Measurements from ENCODE around the gene ARID3C.
A peak's percentile ranks its signal among the peaks of the same experiment; 100 is the strongest.

ARID3C gene, protein sequence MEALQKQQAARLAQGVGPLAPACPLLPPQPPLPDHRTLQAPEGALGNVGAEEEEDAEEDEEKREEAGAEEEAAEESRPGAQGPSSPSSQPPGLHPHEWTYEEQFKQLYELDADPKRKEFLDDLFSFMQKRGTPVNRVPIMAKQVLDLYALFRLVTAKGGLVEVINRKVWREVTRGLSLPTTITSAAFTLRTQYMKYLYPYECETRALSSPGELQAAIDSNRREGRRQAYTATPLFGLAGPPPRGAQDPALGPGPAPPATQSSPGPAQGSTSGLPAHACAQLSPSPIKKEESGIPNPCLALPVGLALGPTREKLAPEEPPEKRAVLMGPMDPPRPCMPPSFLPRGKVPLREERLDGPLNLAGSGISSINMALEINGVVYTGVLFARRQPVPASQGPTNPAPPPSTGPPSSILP

DNA sequence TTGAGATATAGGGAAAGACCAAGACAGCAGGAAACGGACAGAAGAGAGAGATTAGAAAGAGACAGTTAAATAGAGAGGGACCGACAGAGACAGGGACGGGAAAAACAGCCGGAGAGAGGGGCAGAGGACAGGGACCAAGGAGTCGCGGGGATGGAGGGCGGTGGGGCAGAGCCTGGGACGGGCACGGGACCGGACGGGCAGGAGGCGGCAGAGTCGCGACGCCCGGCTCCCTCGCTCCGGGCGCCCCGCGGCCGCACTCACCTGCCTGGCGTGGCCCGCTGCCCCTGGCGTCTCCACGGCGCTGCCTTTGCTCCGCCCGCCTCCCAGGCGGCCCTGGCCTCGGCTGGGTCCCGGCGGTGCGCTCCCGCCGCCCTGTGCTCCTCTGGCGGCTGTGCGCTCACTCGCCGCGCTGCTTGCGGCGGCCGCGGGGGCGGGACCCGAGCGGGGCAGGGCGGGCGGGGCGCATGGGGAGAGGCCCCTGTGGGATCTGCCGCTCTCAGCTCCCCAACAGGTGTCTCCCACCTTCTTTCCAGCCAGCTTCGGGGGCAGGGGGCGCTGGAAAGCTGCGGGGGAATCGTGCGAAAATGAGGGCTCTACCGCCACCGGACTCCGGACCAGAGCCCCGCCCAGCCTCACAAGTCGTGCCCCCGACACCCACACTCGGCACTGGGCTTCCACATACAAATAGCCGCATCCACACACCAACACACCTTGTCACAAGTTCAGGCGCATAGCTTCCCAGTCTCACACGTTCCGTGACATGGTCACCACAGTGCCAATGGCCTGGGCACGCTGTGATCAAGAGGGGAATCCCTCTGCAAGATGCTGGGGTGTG, at the start of gene ARID3C:
TSS of gene ARID3C (minus strand) at position 411 of the 835 bp plus-strand sequence. CDS start 1,052 bp downstream, outside the sequence.
- peak; percentile 46 for DNase-seq (ENCODE audit: low spot score)

DNA sequence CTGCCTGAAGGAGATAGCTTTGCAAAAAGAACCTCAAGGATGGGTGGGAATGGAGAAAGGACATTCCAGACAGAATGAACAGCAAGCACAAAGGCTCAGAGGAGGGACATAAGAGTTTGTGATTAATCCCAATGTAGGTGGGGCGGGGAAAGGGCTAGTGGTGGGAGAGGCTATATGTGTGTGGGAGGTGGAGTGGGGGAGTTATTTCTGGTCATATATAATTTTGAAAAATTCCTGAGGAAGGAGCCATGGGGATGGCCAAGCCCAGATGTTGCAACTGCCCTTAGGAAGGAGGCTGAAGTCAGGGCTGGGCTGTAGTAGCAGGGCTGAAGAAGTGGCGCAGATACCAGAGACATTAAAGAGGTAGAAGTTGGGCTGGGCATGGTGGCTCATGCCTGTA, 47.0 kb upstream of the ARID3C start:
- DNase-seq (ENCODE audit: low spot score) = no peak

DNA sequence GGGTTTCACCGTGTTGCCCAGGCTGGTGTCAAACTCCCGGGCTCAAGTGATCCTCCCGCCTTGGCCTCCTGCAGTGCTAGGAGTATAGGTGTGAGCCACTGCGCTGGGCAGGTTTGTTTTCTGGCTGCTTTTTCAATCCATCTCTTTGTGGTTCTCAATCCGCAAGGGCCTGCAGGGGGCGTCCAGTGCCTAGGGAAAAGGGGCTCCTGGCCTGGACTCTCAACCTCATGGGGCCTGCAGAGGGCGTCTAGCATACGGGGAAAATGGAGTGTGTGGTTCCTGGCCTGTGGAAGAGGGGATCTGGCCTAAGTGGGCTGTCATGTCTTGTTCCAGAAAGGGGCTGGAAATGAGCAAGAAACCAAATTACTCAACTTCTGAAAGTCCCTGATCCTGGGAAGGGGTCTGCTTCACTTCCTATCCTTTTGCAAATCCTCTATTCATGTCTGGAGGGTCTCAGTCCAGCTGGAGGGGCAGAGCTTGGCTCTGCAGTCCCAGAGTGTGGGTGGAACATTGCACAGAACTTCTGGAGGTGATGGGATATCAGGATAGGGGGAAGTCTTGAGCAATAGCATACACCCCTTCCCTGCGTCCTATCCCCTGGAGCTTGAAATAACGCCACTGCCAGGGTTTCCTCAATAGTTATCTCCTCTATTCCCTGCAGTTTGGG, 46.3 kb upstream of the ARID3C start:
- DNase-seq (ENCODE audit: low spot score) = peak; percentile 75

DNA sequence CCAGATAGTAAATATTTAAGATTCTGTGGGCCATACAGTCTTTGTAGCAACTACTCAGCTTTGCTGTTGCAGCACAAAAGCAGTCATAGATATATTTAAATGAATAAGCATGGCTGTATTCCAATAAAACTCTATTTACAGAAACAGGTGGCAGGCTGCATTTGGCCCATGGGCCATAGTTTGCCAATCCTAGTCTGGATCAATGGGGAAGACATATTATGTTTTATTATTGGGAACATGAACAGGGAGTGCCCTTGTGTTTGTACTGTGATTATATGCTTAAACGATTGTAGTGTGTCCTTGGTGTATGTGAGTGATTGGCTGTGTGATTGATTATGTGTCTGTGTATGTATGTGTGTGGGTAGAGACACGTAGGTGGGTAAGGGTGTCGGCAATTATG, 45.6 kb upstream of the ARID3C start:
- DNase-seq (ENCODE audit: low spot score) = no peak

DNA sequence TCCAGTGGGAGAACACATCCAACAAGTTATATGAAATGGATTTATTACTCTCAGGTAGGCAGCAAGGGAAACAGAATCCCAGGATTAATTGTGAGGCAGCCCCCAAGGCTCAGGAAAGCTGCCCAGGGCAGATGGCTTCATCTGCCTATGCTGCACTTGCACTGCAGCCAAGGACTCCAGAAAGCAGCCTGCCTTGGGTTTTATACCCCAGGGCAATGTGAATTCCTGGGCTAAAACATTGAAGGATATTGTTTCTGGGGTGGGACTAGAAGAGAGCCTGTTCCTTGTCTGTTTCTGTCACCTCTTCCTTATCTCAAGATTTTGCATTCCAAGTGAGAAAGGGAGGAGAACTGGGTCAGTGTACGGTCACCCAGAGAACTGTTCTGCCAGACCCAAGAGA, 42.4 kb upstream of the ARID3C start:
- no peak for DNase-seq (ENCODE audit: low spot score)

DNA sequence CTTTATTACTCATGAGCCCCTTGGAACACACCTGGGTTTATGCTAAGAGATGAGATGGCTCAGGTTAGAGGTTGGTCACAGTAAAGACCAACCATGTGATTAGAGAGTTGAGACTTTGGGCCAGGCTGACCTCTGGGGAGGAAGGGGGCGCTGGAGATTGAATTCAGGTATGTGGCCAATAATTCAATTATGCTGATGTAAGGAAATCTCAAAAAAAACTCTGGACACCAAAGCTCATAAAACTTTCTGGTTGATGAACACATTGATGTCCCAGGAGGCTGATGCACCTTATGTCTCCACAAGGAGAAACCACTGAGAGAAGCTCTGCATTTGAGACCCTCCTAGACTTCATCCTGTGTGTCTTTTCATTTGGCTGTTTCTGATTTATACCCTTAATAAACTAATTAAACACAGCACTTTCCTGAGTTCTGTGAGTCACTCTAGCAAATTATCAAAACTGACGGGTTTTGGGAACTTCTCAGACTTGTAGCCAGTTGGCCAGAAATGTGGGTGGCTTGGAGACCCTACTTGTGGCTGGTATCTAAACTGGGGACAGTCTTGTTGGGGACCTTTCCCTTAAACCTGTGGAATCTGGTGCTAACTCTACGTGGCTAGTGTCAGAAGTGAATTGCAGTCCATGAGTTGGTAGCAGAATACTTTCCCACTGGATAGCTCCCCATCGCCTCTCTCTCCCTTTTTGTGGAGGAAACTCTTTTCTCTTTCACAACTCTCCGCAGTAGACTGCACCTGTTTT, 41.1 kb upstream of the ARID3C start:
- DNase-seq (ENCODE audit: low spot score) = no peak

DNA sequence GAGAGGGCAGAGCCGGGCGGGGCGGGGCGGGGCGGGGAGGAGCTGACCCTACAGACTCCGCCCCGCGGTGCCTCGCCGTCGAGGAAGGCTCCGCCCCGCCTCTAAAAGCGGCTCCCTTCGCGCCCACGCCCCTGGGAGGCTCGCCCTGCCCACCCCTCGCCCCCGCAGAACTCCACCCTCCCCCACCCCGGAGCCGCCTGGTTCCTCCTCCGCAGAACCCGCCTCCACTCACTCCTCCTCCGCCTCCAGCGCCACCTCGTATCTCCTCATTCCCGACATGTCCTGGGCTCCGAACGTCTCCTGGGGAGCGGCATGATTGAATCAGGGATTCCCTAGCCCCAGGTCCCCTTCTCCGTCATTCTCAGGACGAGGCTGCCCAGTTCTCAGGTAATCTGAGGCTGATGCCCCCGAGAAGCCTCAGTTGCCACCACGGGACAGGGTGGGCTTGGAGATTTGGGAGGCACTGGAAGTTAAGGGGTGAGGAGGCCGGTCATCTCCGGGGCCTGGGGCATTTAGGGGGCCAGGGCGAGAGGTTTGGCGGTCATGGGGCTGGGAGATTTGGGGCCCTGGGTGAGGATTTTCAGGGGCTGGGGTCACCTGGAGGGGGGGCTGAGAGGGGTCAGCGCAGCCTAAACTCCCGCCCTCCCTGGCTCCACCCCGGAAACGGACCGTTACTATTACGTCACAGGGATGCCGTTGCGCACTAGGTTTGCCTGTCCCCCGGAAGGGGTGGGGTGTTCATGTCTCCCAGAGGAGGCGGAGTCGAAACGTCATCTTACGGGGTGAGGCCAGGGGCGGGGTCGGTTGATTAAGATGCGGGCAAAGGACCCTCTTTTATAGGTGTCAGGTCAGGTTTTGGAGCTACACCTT, 36.8 kb upstream of the ARID3C start:
- peak; percentile 87 for DNase-seq (ENCODE audit: low spot score)

DNA sequence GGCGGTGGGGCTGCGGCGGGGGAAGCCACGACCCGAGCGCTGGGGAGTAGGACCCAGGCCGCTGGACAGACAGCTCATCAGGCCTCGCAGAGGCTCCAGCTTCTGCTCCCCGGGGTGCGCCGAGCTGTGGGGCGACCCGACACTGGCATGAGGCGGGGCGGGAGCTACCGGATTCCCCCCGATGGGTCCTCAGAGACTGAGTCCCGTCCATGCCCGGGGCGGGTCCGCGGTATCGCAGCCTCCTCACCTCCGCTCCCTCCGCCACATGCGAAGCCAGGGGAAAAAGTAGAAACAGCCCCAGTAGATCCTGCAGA, 36.2 kb upstream of the ARID3C start:
- DNase-seq (ENCODE audit: low spot score) = no peak

DNA sequence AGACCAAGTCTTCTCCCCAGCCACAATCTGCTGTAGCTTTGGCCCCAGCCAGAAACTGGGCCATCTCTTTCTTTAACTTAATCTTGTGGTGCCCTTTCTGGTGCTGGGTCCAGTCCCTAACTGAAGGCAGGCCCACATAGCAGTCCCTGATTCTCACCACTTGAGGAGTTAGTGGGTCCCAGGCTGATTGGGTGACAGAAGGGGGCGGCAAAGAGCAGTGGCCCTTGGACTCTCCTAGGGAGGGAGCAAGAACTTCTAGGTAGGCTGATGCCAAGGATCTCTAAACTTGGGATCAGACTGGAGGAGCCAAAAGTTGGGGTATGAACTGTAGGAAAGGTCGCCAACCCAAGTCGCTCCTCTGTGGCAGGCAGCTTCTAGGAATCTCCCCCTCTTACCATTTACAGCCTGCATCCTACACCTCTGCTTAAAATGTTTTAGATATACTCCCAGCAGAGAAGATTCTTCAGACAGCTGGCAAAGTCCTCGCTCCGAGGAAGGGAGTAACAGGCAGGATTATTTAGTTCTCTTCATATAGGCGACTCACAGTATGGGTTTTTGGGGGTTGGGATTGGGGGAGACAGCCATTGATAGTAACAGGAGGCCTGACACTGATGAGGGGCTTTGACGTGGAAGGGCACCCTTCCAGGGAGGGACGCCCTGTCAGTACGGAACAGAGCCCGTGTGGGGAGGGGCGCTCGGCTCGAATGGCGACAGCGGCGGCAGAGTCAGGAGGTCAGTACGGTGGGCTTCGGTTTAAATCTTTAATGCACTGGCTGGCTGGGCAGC, 35.6 kb upstream of the ARID3C start:
- DNase-seq (ENCODE audit: low spot score) = peak; percentile 62

DNA sequence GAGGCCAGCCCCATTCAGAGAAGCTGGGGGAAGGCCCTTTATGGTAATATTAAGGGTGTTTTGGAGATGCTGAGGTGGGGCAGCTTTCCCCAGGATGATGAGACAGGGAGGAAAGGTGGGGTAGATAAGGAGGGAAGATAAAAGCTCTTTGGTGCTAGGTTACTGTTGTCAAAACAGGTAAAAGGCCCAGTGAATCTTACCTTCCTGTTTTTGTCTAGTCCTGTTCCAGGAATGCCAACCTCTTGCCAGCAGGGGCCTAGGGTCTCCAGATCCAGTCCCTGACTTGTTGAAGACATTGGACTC, 34.4 kb upstream of the ARID3C start:
- DNase-seq (ENCODE audit: low spot score) = no peak

DNA sequence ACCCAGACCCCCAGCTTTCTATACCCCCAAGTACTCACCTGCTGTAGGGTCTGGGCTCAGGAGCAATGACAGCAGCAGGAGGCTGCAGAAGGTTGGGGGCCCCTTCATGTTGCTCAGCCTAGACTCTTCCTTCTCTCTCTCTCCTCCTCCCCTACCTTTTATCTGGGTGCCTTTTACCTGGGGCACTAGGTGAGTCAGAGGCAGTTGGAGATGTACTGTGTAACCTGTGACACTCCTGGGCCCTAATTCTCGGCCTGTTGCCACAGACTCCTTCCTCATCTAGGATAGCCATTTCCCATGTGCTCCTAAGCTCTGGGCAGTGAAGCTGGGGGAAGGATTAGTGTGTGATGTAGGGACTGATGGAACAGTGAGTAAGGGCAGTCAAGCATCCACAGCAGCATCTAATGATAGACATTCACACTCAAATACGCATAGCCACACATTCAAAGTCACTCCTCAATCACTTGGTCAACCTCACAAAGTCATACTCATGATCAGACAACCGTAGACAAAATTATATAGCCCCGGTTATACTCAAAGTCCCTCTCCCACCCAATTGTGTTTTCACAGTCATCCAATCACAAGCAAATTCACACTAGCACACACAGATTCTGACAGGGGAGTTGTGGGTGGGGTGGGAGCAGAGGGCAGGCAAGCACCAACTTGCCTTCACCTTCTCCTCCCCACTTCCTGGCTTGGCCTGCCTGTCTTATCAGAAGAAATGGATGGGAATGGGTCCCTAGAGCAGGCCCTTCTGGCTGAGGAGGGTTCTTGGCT, 33.8 kb upstream of the ARID3C start, which contains the start of gene CCL27:
TSS of gene CCL27 (minus strand) at position 132 of the 777 bp plus-strand sequence. CDS start at position 108, 24 bp downstream.
- no peak for DNase-seq (ENCODE audit: low spot score)

DNA sequence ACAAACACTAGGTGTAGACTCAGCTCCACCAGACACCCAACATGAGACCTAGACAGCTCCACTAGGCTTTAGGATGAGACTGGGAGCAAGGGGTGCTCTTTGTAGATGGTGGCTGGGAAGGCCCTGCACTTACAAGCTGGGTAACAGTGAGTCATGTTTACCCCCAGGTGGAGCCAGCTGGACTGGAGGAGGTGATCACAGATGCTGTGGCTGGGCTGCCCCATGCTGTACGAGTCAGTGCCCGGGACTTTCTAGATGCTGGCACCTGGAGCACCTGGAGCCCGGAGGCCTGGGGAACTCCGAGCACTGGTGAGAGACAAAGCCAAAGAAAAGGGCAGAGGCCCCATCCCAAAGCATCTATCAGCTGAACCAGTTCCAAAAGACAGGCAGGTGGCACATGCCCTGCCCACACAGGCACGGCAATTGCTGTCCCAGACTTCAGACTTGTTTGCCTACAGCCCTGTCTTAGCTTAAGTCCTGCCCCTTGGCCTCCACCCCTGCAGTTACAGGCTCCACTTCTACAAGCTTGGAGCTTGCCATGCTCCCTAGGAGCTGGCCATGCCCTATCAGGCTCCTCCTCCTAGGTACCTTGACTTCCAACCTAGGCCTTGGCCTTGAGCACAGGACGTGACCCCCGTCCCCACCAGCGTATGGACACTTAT, 30.9 kb upstream of the ARID3C start:
- DNase-seq (ENCODE audit: low spot score) = peak; percentile 48

DNA sequence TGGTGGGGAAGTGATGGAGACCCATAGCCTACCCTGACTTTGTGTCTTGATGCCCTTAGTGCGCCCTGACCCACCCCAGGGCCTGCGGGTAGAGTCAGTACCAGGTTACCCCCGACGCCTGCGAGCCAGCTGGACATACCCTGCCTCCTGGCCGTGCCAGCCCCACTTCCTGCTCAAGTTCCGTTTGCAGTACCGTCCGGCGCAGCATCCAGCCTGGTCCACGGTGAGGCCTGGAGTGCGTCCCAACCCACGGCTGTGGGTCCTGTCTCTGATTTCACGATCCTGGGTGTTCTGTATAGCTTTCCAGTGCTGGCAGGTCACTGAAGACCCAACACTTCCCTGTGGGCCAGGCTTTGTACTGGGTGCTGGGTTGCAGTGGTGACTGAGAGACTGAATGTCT, 29.6 kb upstream of the ARID3C start:
- no peak for DNase-seq (ENCODE audit: low spot score)

DNA sequence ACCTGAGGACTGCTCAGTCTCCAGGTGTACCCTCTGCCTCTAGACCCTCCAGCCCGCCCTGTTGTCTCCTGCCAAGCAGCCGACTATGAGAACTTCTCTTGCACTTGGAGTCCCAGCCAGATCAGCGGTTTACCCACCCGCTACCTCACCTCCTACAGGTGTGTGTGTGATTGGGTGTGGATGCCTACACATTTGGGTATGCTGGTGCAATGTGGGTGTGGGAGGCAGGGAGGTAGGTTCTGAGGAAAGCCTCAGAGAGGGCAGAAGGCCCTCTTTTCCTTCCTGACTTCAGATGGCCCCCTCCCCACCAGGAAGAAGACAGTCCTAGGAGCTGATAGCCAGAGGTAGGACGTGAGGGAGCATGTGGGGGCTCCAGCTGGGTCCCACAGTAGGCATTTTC, 28.1 kb upstream of the ARID3C start:
- DNase-seq (ENCODE audit: low spot score) = no peak

DNA sequence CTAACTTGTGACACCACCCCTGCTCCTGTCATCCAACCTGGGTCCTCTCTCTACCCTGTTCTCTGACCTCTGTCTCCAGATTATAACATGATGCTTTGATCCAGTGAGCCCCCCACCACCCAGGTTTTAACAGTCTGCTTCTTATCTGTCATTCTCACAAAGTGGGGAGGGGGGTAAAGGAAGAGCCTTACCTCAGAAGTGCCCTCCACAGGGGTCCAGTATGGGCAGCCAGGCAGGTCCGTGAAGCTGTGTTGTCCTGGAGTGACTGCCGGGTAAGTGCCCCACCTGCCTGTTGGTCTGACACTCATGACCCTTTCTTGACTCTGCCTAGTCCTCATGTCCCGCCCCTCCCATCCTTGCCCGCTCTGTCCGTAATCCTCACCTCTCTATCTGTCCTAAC, 26.5 kb upstream of the ARID3C start:
- no peak for DNase-seq (ENCODE audit: low spot score)

DNA sequence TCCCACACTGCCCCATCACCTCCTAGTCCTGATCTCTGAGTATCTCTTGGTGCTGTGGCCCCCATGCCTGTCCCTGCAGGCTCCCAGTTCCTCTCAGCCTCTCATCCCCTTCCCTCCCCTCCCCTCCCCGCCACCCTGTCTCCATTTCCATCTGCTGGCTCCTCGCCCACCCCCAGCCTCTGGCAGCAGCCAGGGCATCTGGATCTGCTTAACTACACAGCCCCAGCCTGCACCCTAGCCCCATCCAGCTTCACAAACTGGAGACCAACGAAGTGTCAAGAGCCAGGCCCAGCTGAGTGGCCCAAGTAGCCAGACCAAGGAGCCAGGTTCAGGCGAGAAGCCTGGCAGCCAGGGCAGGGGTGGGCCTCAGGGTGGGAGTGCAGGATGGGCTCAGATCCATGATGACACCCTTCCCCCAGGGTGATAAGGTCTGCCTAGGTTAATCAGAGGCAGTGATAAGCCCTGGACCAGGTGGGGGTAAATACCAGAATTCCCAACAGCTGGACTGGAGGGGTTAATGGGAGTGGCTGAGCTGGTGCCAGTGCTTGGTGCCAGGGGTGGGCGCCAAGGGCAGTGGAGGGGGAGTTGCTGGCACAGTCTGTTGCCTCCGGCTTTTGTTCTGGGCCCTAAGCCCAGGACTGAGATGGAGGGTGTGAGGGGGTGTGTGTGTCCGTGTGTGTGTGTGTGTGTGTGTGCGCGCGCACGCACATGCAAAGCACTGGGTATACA, 25.6 kb upstream of the ARID3C start:
- no peak for DNase-seq (ENCODE audit: low spot score)

DNA sequence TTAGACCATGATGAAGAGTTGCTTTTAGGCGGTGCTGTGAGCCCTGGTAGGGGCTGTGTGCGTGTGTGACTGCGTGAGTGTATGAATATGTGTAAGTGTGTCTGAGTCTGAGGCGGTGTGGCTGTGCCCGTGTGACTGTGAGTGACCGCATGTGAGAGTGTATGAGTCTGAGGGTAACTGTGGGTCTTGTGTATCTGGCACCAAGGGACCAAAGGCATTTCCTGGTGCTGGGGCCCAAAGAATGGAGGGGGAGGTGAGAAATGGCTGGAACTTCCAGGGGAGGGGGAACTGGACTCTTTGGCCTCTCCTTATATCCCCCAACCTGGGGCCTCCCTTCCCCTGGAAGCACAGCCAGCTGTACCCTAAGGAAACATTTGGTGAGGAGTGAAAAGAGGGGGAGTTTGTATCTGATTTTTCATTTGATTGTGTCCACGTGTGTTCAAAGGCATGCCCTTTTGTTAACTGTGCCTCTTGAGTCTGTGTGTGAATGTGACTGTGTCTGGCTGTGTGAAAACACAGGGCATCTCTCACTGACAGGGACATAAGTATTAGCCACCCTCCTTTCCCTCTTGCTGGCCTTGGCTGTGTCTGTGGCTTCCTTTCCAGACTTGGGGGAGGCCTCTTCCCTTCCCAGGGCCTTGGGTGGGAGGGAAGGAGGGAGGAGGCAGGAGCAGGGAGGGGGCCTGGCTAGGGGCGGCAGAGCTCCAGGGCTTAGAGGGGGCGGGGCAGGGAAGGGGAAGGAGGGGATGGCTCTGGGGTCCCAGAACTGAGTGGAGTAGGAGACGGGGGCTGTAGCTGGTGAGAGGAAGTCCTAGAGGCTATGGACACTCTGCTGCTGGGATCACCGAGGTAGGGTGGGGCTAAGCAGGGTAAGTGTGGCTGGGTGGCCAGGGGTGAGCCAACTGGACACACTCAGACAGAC, 24.5 kb upstream of the ARID3C start:
- no peak for DNase-seq (ENCODE audit: low spot score)

Measured in SW480 (cell line).